Type B pancreatic cell (in vitro differentiated cells): ENCODE results near the gene ZNF530. TPM values are rescaled to one million over a fixed set of nuclear protein-coding genes. Genes with fewer than 3 reads are reported as not detected.

Experiments
- DNase-seq: peaks from one replicate; pipeline ENCODE4 v3.0.0; 2021; ENCODE audit warnings: mixed read lengths; ENCODE audit not compliant: unreplicated experiment; ENCODE audit errors: extremely low spot score
- H3K27ac Mint-ChIP-seq: 2 replicates; pipeline ENCODE4 v1.8.0; 2021; ENCODE audit warnings: mild to moderate bottlenecking, mixed read lengths
- H3K27me3 Mint-ChIP-seq: 2 replicates; pipeline ENCODE4 v1.8.0; 2021; ENCODE audit warnings: mixed read lengths
- H3K36me3 Mint-ChIP-seq: 2 replicates; pipeline ENCODE4 v1.8.0; 2021; ENCODE audit warnings: mixed read lengths
- H3K4me1 Mint-ChIP-seq: one replicate; pipeline ENCODE4 v1.8.0; 2021; ENCODE audit warnings: mixed read lengths; ENCODE audit not compliant: unreplicated experiment
- H3K4me3 Mint-ChIP-seq: 2 replicates; pipeline ENCODE4 v1.8.0; 2021; ENCODE audit warnings: mild to moderate bottlenecking, mixed read lengths
- H3K9me3 Mint-ChIP-seq: 2 replicates; pipeline ENCODE4 v1.8.0; 2021; ENCODE audit warnings: mixed read lengths
- total RNA-seq: library from RNA; stranded (reverse); gene quantifications from 2 replicates; pipeline ENCODE4 v1.2.1, GENCODE V29; 2021; ENCODE audit warnings: low replicate concordance
- TF ChIP-seq, protein P1 (sequence below): fragments of 200-600 bp; sonication (generic); conservative IDR thresholded peaks from 2 replicates; pipeline ENCODE4 v1.5.0; 2021; ENCODE audit warnings: antibody characterized with exemption, mild to moderate bottlenecking

Gene ZNF530
- total RNA-seq, 1 donor from 2014 or later = 4.9 TPM

DNA sequence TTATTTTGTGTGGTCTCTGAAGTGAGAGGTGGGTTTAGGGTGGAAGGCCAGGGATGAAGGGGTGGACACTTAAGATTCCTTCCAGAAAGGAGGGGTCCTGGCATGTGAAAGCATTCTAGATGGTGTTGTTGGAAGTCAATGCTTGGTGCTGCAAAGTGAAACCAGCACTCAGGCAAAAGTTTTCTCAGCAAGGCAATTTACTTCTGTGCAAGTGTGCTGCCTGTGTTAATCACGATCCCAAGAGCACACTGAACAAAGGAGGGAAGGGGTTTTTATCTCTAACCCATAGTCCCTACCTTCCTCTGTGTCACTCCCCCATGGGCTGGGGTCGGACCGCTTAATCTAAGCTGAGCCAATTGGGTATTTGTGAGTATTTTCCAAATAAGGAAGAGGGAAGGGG is 15.7 kb downstream of the ZNF530 start:
- no peak overlapping the region for H3K27ac Mint-ChIP-seq

GRCh38 chr19:57620673-57621348 is 21.1 kb downstream of the ZNF530 start:
- no peaks in the 10 kb centered on the region for H3K27me3 Mint-ChIP-seq
- H3K4me1 Mint-ChIP-seq = no peaks in the 10 kb centered on the region
- H3K36me3 Mint-ChIP-seq = peaks cover 89% of the 10 kb centered on the region
- DNase-seq = no peak
- no peak overlapping the region for H3K4me3 Mint-ChIP-seq
- no peak overlapping the region for H3K27ac Mint-ChIP-seq
- H3K9me3 Mint-ChIP-seq = peaks cover 39% of the 10 kb centered on the region
- TF ChIP-seq, protein P1, sequence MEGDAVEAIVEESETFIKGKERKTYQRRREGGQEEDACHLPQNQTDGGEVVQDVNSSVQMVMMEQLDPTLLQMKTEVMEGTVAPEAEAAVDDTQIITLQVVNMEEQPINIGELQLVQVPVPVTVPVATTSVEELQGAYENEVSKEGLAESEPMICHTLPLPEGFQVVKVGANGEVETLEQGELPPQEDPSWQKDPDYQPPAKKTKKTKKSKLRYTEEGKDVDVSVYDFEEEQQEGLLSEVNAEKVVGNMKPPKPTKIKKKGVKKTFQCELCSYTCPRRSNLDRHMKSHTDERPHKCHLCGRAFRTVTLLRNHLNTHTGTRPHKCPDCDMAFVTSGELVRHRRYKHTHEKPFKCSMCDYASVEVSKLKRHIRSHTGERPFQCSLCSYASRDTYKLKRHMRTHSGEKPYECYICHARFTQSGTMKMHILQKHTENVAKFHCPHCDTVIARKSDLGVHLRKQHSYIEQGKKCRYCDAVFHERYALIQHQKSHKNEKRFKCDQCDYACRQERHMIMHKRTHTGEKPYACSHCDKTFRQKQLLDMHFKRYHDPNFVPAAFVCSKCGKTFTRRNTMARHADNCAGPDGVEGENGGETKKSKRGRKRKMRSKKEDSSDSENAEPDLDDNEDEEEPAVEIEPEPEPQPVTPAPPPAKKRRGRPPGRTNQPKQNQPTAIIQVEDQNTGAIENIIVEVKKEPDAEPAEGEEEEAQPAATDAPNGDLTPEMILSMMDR = no peak

More for the DNA sequence above, 15.7 kb downstream of the ZNF530 start:
- no peak for DNase-seq
- TF ChIP-seq, protein P1 = no peak
- Mint-ChIP-seq H3K4me3 (peak overlapping the region; percentile 93), H3K9me3 (peaks cover 44% of the 10 kb centered on the region), H3K4me1 (peaks cover 8% of the 10 kb centered on the region), H3K36me3 (peaks cover 62% of the 10 kb centered on the region), H3K27me3 (no peaks in the 10 kb centered on the region)

- Mint-ChIP-seq H3K36me3 (peaks cover 80% of the 10 kb centered on the region), H3K4me3 (peak overlapping the region; percentile 13), H3K4me1 (no peaks in the 10 kb centered on the region), H3K27ac (no peak overlapping the region), H3K9me3 (peaks cover 26% of the 10 kb centered on the region), H3K27me3 (no peaks in the 10 kb centered on the region)
- no peak for DNase-seq
- TF ChIP-seq, protein P1 = no peak
These were observed 23.4 kb downstream of the ZNF530 start for GRCh38 chr19:57623091-57623490.

DNA sequence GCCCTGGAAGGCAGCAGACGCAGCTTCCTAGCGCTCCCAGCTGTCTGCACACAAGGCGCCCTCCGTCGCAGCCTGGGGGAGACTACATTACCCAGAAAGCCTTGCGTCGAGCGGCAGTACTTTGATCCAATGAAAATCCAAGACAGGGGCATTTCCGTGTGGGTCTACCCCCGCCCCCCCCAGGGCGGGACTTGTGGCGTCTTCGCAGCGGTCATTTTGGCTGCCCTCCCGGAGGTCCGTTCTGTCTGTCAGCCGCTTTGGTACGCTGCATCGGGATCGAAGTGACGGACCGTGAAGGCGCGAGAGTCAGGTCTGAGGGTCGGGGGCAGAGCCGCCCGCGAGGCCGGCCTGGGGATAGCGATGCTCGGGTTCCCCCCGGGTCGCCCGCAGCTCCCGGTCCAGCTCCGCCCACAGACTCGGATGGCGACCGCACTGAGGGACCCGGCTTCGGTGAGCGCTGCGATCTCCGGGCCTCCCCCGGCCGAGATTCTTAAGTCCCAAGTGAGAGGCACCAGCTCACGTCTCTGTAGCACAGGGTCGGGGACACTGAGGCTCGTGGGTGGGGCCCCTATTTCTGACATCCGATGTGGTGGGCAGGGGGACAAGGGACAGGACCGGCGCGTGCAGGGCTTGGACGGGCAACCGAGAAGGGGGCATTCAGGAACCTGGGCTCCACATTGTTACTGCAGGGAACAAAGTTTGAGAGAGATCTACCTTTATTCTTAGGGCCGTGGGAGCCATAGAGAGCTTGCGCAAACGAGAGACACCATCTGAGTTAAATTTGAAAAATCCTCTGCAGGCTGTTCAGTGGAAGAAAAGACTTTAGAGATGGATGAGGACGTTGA is 33.5 kb downstream of the ZNF530 start, which contains the start of gene ZNF211:
Gene ZNF211, plus strand, starts transcription at position 182 of the 845 bp plus-strand sequence. Its CDS starts 179 bp downstream, at position 361.
- Mint-ChIP-seq H3K36me3 (peaks cover 65% of the 10 kb centered on the region), H3K4me1 (peaks cover 16% of the 10 kb centered on the region), H3K9me3 (peaks cover under 1% of the 10 kb centered on the region), H3K27me3 (no peaks in the 10 kb centered on the region), H3K4me3 (peak within 1 kb of the TSS; percentile 93), H3K27ac (peak within 1 kb of the TSS; percentile 76)
- TF ChIP-seq, protein P1 = peak; percentile 16
- DNase-seq = peak; percentile 89

GRCh38 chr19:57633832-57634131 is 34.1 kb downstream of the ZNF530 start:
- no peaks in the 10 kb centered on the region for H3K27me3 Mint-ChIP-seq
- TF ChIP-seq, protein P1 = no peak
- peak; percentile 24 for DNase-seq
- H3K4me1 Mint-ChIP-seq = peaks cover 16% of the 10 kb centered on the region
- peaks cover 7% of the 10 kb centered on the region for H3K9me3 Mint-ChIP-seq
- peak overlapping the region; percentile 76 for H3K27ac Mint-ChIP-seq
- peaks cover 66% of the 10 kb centered on the region for H3K36me3 Mint-ChIP-seq
- H3K4me3 Mint-ChIP-seq = peak overlapping the region; percentile 93
